DOHH2 (cell line): Measurements from ENCODE around the gene FAM149B1.

Experiments used
- H3F3A ChIP-seq: fragments of 200-600 bp; sonication (generic), shearing (Covaris generic); 2 replicates; pipeline ENCODE4 v1.6.0; 2016; ENCODE audit warnings: antibody characterized with exemption, mild to moderate bottlenecking; ENCODE audit not compliant: control insufficient read depth, insufficient read depth
- H3K27ac ChIP-seq: fragments of 200-600 bp; sonication (generic); 2 replicates; pipeline ENCODE4 v1.5.1; 2014; ENCODE audit warnings: low read depth, mild to moderate bottlenecking, low read length, moderate library complexity
- H3K27me3 ChIP-seq: fragments of 200-600 bp; sonication (generic); 2 replicates; pipeline ENCODE4 v1.6.1; 2014; ENCODE audit warnings: mild to moderate bottlenecking, low read length, mixed read lengths; ENCODE audit not compliant: control insufficient read depth
- H3K36me3 ChIP-seq: fragments of 200-600 bp; sonication (generic); 2 replicates; pipeline ENCODE4 v1.6.1; 2014; ENCODE audit warnings: mild to moderate bottlenecking, low read length, moderate library complexity, mixed read lengths; ENCODE audit not compliant: control insufficient read depth
- H3K4me1 ChIP-seq: fragments of 200-600 bp; sonication (generic); 2 replicates; pipeline ENCODE4 v1.6.1; 2014; ENCODE audit warnings: mild to moderate bottlenecking, low read length, mixed read lengths; ENCODE audit not compliant: control insufficient read depth
- H3K4me2 ChIP-seq: fragments of 200-600 bp; sonication (generic); 2 replicates; pipeline ENCODE4 v1.6.0; 2014; ENCODE audit warnings: mild to moderate bottlenecking, low read length, moderate library complexity
- H3K4me3 ChIP-seq: fragments of 200-600 bp; sonication (generic); 2 replicates; pipeline ENCODE4 v1.5.1; 2014; ENCODE audit warnings: mild to moderate bottlenecking, low read length, mixed read lengths
- H3K79me2 ChIP-seq: fragments of 200-600 bp; sonication (generic); 2 replicates; pipeline ENCODE4 v1.6.1; 2014; ENCODE audit warnings: mild to moderate bottlenecking, low read length, mixed read lengths; ENCODE audit not compliant: control insufficient read depth
- H3K9me2 ChIP-seq: fragments of 200-600 bp; sonication (generic); replicated peaks from 2 replicates; pipeline ENCODE4 v1.6.1; 2014; ENCODE audit warnings: mild to moderate bottlenecking, low read length, mixed read lengths; ENCODE audit not compliant: control insufficient read depth
- H3K9me3 ChIP-seq: fragments of 200-600 bp; sonication (generic); 2 replicates; pipeline ENCODE4 v1.6.1; 2014; ENCODE audit warnings: antibody characterized with exemption, low read length, mixed read lengths; ENCODE audit not compliant: control insufficient read depth, insufficient read depth
- H4K20me1 ChIP-seq: fragments of 200-600 bp; sonication (generic); 2 replicates; pipeline ENCODE4 v1.6.0; 2014; ENCODE audit warnings: low read depth, mild to moderate bottlenecking, antibody characterized with exemption, low read length, moderate library complexity; ENCODE audit not compliant: control insufficient read depth, insufficient read depth
- CTCF ChIP-seq: fragments of 200-600 bp; sonication (generic); IDR thresholded peaks from one replicate; pipeline ENCODE4 v1.5.1; 2014; ENCODE audit warnings: antibody characterized with exemption, mild to moderate bottlenecking, low read depth, low read length; ENCODE audit not compliant: poor library complexity, severe bottlenecking
- EZH2phosphoT487 ChIP-seq: fragments of 200-600 bp; sonication (generic); IDR thresholded peaks from 2 replicates; pipeline ENCODE4 v1.6.1; 2017; ENCODE audit warnings: borderline replicate concordance, mild to moderate bottlenecking, antibody characterized with exemption, low read length, moderate library complexity, mixed read lengths

Gene FAM149B1

GRCh38 chr10:73126343-73126742 lies 41.6 kb upstream of the FAM149B1 start:
- Histone ChIP-seq H3K79me2 (no peaks in the 10 kb centered on the region), H3K9me3 (no peaks in the 10 kb centered on the region), H3K4me1 (no peaks in the 10 kb centered on the region), H3K27me3 (no peaks in the 10 kb centered on the region), H3K4me2 (no peak overlapping the region), H3F3A (peaks cover 4% of the 10 kb centered on the region; the same call in 1 of the 2 replicates), H3K4me3 (no peak overlapping the region), H3K27ac (no peak overlapping the region), H3K9me2 (no peaks in the 10 kb centered on the region), H4K20me1 (no peaks in the 10 kb centered on the region), H3K36me3 (peaks cover 47% of the 10 kb centered on the region)
- TF ChIP-seq EZH2phosphoT487 (no peak), CTCF (no peak)

GRCh38 chr10:73131301-73131700 lies 36.6 kb upstream of the FAM149B1 start:
- no peaks in the 10 kb centered on the region for H3K27me3 ChIP-seq
- no peak overlapping the region for H3K4me2 ChIP-seq
- H3K27ac ChIP-seq = no peak overlapping the region
- peaks cover 5% of the 10 kb centered on the region; the same call in 1 of the 2 replicates for H3F3A ChIP-seq
- no peaks in the 10 kb centered on the region for H3K9me2 ChIP-seq
- H3K4me3 ChIP-seq = no peak overlapping the region
- H3K36me3 ChIP-seq = peaks cover 68% of the 10 kb centered on the region
- no peaks in the 10 kb centered on the region for H4K20me1 ChIP-seq
- no peaks in the 10 kb centered on the region for H3K79me2 ChIP-seq
- H3K9me3 ChIP-seq = no peaks in the 10 kb centered on the region
- H3K4me1 ChIP-seq = peaks cover 12% of the 10 kb centered on the region
- no peak for TF ChIP-seq EZH2phosphoT487
- TF ChIP-seq CTCF = no peak

GRCh38 chr10:73131913-73132686 lies 35.8 kb upstream of the FAM149B1 start:
- H3K27ac ChIP-seq = no peak overlapping the region
- no peaks in the 10 kb centered on the region for H3K79me2 ChIP-seq
- H3K9me3 ChIP-seq = no peaks in the 10 kb centered on the region
- TF ChIP-seq EZH2phosphoT487 (no peak), CTCF (no peak)
- peaks cover 8% of the 10 kb centered on the region for H3F3A ChIP-seq
- peak overlapping the region; percentile 26; the same call in 1 of the 2 replicates for H3K4me2 ChIP-seq
- H4K20me1 ChIP-seq = no peaks in the 10 kb centered on the region
- H3K4me1 ChIP-seq = peaks cover 12% of the 10 kb centered on the region
- H3K27me3 ChIP-seq = no peaks in the 10 kb centered on the region
- H3K36me3 ChIP-seq = peaks cover 67% of the 10 kb centered on the region
- H3K4me3 ChIP-seq = no peak overlapping the region
- H3K9me2 ChIP-seq = no peaks in the 10 kb centered on the region
